Stimulated activated CD8-positive, alpha-beta memory T cell treated with anti-CD3 and anti-CD28 coated beads, Interleukin-15, amount 100 ng/mL, for 24 hours (primary cell): ENCODE results near the gene SLC40A1.

Experiments
- DNase-seq: peaks from one replicate; pipeline ENCODE4 v3.0.0-alpha.2; 2020; ENCODE audit warnings: low read depth

The SLC40A1 gene

DNA sequence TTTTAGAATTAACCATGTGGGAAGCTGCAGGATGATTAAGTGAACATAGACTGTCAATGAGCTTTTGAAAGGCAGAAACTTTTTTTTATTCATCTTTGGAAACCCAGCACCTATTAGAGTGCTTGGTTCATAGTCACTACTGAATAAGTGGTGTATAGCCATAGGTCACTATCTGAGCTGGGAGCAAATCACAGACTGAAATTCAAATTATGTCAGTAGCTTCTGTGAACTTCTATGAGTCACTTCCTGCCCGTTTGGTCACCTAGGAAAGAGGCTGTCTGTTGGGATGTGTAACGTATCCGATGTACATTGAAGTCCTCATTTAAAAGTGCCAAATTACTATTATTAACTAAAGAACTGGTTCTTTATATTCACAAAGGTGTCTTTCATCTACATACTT lies 20.5 kb upstream of the SLC40A1 start:
- DNase-seq, result no peak

GRCh38 chr2:189599245-189599644 lies 18.7 kb upstream of the SLC40A1 start:
- no peak for DNase-seq

GRCh38 chr2:189595417-189595816 lies 14.8 kb upstream of the SLC40A1 start:
- no peak for DNase-seq

DNA sequence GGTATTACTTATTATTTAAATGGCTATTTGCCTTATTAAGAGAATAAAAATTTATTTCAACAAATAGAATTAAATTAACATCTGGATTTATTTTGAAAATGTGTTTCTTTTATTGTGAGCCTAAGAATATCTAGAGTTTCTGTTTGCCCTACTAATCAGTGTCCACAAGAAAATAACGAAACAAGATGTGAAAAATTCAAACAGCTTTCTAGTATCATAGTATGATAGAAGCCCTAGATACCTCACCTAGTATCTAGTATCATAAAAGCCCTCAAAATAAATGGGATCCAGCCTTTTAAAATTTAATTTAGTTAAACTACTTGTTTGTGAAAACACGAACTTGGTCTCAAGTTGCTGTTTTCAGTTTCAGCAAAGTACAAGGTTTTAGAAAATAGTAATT lies 13.7 kb upstream of the SLC40A1 start:
- DNase-seq, result no peak

DNA sequence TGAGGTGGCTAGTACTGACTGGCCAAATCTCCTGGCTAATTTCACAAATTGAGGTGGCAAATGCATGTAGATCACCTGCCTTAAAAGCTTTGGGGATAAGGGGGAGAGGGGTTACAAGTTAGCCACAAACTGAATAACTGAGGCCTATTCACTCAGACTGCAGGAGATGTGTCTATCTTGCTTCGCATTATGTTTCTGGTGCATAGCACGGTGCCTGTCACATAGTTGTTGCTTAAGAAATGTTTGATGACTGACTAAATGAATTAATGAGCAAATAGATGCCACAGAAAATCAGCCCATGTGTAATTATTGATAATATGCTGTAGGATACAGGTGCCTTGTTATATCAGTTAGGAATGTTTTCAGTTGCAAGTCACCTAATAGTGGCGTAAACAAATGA lies 12.5 kb upstream of the SLC40A1 start:
- DNase-seq, result no peak

DNA sequence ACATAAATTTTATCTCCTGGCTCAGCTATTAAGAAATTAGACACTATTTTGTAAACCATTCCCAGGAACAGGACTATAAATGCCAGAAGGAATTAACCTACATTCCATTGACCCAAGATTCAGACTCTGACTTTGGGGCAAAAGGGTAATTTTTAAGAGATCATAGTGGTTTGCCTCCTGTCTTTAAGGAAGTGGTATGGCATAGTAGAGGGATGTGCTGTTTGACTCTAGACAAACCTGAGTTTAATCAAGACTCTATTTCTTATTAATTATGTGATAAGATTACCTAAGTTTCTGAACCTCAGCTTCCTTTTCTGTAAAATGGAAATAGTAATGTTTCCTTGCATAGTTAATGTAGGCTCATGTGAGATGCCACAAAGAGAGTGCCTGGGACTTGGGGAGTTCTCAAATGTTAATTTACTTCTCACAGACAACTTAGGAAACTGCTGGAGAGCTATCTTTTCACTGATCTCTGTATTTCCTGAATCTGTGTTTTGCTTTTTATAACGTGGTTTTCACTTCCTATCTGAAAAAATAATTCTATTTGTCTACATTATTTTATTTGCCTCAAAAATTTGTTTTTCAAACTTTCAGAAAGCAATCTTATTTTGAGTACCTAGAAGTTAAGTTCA lies 11.9 kb upstream of the SLC40A1 start:
- DNase-seq, result no peak

- no peak for DNase-seq
These were observed 7.2 kb upstream of the SLC40A1 start for GRCh38 chr2:189587780-189588179.

- no peak for DNase-seq
These were observed 4.7 kb upstream of the SLC40A1 start for GRCh38 chr2:189585226-189585756.

DNA sequence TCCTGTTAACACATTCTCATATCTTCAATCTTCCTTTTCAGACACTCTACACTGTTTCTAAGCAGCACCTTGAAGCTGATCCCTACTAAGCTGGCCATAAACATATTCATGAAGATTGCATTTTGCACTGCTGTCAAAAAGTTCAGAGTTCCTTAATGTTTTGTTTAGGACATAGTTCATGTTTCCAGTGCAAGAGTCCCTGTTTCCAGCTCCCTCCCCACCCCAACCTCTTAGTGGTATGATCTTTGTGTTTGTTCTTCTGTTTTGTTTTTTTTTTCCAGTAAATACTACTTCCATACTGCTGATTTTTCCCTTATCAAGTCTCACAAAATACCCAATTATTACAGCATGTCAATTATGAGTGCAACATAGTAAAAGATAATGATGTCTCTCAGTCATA lies 4.1 kb upstream of the SLC40A1 start:
- no peak for DNase-seq

DNA sequence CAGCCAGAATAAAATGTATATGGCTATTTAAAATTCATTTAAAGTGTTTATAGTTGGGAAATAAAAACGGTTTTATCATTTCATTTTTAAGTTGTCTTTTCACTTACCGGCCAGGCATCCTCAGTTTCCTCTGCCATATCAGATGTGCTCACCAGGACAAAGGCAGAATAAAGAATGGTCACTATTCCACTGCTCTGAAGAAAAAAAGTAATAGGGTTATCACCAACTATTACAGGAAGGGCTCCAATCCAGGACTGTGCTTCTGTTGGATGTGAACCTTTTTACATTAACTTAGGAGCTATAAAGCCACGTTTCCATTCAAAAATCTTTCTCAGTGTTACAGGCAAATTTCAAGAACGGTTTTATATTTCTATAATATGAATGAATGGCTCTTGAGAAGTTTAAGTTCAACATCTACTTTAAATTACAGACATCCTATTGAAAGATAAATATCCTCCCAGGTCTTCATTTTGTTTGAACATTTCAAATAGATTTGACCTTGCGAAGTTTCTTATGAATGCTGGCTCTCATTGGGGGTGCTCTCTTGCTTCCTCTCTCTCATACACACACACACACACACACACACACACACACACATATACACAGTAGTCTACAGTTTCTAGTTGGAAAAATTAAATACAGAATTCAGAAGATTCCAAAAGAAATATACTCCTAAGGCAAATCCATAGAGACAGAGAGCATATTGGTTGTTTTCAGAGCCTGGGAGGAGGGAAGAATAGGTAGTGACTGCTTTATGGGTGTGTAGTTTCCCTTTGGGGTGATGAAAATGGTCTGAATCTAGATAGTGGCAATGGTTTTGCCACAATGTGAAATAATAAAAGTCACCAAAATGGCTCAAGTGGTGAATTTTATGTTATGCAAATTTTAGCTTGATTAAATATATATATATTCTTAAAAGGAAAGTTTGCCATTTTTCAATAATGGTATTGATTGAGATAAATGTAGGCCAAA lies 2.9 kb upstream of the SLC40A1 start:
- no peak for DNase-seq

DNA sequence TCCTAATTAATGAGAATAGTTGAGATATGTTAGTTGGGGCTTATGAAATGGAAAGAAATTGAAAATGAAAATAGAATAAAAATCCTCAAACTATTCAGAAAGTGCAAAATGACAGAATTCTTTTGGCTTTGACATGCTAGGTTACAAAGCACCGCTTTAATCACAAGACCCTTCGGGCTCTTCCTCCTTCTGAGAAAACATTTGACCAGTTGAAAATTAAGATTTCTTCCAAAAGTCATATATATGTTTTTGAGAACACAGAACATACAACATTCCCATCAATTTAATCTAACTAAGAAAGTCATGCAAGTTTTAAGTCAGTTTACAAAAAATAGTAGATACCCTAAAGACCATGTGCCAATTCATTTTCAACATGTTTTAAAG lies 2.2 kb upstream of the SLC40A1 start:
- DNase-seq, result no peak

DNA sequence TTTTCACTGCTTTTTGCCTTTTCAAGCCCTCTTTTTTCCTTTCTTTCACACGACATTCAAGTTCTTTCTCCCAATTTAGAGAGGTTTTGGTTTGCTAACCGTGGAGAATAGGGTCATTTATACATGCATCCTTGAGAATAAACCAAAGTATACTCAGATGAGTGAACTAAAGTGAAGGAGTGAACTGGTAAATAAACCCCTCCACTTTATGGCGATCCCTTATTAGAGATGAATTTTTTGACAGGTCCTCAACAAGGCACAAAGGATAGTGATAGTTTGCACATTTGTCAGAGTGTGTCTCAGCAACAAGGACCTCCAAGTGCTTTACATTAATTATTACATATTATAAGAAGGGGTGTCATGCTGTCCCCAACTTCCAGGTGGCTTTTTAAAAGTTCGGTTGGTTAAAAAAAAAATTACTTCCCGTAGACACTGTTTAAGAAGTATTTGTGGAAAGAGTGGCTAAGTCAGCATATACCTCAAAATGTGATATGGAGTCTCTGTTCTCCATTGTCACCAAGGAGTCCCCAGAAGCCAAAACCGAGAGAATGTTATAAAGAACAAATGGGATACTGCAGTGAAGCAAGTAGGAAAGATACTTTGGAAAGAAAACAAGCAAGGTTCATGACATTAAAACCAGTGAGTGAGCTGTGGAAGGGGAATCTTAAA lies 1.7 kb upstream of the SLC40A1 start:
- no peak for DNase-seq

GRCh38 chr2:189581354-189582139 lies 961 bp upstream of the SLC40A1 start:
- DNase-seq, result peak; percentile 1

- DNase-seq, result no peak
These were observed 340 bp downstream of the SLC40A1 start for GRCh38 chr2:189580241-189580651.

- DNase-seq, result no peak
These were observed 900 bp downstream of the SLC40A1 start for GRCh38 chr2:189579585-189580186.

DNA sequence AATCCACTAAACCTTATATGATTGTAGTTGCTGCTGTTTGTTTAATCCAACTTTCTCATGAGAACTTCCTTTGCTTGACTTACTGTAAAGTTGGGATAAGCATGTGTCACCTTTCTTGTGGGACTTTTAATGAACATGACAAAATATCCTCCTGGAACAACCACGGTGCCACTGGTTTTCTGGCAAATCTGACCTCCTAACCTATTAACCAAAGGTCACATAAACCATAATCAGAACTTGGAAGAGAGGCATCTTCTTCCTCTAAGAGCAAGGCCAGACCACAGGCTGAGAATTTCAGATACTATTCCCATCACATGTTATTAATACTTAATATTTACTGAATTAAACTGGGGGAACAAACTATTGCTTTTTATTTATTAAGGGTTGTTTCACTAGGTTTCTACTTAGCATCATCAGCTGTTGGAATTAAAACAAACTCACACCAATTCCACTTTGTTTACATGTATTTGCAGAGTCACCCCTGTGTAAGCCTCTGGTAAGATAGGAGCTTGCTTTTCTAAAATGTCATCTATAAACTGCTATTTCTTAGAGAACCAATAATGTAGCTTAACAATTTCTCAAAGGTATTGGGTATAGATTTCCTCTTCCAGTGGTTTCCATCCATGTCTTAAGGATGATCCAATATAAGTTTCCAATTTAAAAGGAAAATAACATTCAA lies 2.2 kb downstream of the SLC40A1 start:
- no peak for DNase-seq

- DNase-seq, result no peak
These were observed 3.5 kb downstream of the SLC40A1 start for GRCh38 chr2:189577121-189577520.

GRCh38 chr2:189576396-189576795 lies 4.2 kb downstream of the SLC40A1 start:
- DNase-seq, result no peak

DNA sequence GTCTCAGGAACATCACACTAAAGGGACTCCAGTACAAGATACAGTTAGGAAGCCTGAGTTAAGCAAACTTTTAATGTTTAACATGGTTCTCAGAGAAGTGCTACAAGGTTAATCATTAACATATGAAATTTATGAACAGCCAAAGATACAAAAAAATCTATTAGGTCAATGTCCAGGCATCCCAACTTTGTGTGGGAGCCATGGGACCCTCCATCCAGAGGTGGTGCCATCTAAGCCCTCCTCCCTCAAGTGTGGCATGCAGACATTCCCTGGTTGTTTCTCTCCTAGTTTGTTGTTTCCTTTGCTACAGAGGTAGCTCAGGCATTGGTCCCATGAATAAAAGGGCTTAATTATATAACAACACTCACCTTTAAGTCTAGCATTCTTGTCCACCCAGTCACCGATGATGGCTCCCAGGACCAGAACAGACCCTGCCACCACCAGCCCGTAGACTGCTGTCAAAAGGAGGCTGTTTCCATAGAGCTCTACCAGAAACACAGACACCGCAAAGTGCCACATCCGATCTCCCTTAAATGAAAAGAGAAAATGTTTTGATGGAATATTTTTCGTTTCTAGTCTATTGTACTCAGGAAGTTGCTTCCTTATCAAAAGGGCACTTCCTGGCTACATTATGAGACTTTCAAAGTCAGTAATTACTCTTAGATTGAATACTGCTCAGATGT lies 5.7 kb downstream of the SLC40A1 start:
- DNase-seq, result no peak

DNA sequence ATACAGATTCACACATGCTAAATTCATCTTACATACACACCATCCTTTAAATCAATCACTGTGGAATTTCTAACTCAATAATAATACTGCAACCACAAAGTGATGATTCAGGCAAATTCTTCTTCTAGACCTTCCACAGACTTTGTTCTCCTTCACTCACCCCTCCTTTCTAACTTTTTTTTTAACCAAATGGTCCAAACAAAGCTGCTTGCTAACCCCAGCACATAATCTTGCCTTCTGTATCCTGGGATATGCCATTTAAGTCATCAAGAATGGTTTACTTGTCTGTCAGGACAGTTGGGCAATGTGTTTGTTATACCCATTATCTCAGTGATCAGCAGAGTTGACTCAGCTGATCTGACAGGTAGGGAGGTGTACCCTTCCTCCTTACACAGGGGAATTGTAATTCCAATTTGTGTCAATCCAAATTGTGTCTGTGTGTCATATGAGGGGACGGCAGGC lies 10.0 kb downstream of the SLC40A1 start:
- DNase-seq, result no peak
